GM21515 (cell line): ENCODE data around the gene SLC1A7.

Experiments
- ATAC-seq: cut with Tn5 transposase; IDR thresholded peaks from one replicate; pipeline ENCODE4 v1.9.1; 2021; ENCODE audit not compliant: unreplicated experiment

Gene SLC1A7

DNA sequence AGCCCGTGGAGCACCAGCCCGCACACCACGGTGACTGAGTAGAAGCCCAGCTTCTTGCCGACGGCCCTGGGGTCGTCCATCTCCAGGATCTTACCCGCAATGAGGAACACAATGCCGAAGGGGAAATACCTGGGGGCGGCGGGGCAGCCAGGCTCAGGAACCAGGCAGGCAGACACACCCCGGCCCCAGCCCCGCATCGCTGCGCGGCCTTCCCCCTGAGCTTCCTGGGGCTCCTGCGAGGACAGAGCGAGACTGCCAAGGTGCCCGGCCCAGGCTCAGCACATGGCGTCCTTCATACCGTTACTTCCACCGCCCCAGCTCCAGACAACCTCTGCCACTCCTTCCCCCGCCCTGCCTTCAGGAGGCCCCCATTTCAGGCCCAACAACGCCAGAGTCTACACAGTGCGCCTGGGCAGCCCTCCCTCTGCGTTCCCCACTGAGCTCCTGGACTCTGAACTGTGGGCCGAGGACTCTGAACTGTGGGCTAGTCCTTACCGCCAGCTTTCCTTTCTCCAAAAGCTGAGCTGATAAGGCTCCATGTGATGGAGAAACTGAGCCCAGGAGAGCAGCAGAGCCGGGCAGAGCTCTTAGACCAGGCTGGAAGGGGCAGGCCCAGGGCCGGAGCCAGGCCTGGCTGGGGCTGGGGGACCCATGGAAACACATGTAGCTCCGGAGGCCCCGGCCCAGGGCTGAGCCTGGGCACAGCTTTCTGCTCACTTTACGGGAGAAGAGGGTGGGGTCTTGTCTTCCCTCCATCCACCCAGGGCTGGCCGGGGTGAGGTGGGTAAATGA lies 49.6 kb downstream of the SLC1A7 start:
- ATAC-seq: no peak

DNA sequence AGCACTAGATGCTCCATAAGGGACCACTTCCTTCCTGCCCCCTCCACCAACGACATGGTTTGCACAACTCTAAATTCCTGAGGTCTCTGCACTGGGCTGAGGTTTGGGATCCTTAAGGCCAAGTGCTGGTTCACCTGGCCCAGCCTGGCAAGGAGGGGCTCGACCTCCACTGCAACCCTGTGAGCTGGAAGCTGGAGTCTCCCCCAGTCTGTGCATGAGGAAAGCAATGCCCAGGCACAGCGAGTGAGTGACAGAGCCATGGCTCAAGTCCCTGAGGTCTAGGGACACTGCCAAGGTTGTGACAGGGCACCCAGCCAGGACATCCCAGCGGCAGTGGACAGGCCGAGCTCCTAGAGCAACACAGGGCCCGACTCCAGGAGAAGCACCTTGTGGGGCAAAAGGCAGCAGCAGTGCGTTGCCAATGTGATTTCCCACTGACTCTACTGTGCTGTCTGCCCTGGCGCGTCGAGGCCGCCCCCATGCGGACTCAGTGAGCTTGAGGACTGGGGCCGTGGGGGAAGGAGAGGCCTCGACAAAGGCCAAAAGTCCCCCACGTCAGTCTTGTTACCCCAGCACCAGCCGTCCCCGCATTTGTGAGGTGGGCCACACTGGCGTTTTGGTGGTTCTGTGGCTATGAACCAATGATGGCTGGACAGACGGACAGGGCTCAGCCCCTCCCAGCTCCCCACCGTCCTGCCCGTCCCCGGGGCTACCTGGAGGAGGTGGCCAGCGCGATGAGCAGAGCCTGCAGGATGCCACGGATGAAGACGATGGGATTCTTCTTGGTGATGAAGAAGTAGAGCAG lies 50.4 kb downstream of the SLC1A7 start:
- no peak for ATAC-seq

DNA sequence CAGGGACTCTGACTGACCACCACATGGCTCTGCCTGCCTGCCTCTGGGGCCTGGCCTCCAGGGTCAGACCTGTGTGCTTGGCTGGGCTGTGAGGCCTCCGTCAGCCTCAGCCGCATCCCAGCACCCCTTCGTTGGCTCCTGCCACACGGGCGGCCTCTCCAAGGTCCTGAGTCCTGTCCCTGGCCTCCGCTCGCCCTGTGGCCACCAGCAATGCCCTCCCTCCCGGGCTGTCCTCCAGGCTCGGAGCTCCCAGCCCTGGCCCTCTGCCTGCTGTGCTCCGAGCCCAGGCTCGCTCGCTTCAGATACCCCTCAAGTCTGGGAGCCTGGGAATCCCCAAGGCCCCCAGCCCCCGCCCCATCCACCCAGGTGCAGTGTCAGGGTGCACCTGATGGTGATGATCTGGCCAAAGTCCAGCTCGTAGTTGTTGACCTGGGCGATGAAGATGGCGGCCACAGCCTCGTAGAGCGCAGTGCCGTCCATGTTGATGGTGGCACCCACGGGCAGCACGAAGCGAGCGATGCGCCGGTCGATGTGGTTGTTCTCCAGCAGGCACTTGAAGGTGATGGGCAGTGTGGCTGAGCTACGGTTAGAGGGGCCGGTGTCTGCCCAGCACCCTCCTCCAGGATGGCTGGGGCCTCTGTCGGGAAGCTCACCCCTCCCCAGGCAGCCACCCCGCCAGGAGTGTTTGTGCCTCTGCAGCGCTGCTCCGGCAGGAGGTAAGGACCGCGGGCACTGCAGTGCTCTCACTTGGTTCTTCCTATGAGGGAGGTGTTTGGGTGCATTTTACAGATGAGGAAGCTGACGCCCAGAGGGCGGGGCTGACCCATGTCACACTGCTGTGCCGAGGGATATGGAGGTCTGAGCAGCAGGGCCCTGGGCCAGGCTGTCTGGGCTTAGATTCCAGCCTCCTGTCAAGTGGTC lies 52.0 kb downstream of the SLC1A7 start:
- no peak for ATAC-seq

DNA sequence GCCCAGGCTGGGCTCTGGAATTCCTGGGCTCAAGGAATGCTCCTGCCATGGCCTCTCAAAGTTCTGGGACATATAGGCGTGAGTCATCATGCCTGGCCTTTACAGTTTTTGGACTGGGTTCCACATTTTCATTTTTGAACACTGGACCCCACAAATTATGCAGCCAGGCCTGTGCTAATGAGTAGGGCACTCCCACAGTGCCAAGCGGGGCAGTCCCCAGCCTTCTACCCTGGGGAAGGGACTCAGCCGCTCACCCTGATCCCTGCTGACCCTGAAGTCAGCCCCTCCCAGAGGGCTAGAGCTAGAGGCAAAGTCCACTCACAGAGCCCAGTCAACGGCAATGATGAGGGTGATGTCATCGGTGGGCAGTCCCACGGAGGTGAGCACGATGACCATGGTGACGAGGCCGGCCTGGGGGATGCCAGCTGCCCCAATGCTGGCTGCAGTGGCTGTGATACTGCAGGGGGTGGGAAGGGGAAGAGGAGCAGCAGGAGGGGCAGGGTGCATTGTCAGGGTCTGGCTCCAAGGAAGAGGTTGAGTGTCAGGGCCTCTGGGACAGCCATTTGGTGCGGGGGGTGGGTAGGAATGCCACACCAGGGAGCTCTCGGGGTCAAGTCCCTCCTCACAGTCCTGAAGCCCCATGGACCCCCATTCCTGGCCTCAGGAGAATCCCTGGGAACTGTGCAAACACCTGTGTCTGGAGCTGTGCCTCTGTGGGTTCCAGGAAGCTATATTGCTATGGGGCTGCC lies 52.8 kb downstream of the SLC1A7 start:
- ATAC-seq: no peak

DNA sequence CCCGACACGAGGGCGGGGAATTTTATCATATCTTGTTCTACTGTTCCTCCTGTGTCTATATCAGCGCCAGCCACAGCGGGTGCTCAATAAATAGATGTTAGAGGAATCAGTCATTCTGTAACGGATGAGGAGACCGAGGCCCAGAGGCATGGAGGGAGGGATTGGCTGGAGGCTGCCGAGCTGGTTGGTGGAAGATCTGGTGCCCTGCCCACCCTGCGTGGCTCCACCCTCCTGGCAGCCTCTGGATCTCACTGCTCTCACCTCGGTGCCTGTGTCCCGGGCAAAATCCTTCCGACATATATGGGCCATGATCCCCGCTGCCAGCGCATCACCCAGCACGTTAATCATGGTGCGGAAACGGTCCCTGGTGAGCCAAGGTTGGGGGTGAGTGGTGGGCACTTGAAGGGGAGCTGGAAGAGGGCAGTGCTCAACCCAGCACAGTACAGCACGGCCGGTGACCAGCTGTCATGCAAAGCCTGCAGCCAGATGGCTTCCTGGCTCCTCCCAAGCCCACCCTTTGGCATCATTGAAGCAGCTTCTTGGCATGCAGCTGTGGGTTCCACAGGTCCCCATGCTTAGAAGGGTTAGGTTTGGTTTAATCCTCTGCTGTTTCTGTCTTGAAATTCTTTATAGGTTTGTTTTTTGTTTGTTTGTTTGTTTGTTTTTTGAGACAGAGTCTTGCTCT lies 53.7 kb downstream of the SLC1A7 start:
- ATAC-seq: no peak

DNA sequence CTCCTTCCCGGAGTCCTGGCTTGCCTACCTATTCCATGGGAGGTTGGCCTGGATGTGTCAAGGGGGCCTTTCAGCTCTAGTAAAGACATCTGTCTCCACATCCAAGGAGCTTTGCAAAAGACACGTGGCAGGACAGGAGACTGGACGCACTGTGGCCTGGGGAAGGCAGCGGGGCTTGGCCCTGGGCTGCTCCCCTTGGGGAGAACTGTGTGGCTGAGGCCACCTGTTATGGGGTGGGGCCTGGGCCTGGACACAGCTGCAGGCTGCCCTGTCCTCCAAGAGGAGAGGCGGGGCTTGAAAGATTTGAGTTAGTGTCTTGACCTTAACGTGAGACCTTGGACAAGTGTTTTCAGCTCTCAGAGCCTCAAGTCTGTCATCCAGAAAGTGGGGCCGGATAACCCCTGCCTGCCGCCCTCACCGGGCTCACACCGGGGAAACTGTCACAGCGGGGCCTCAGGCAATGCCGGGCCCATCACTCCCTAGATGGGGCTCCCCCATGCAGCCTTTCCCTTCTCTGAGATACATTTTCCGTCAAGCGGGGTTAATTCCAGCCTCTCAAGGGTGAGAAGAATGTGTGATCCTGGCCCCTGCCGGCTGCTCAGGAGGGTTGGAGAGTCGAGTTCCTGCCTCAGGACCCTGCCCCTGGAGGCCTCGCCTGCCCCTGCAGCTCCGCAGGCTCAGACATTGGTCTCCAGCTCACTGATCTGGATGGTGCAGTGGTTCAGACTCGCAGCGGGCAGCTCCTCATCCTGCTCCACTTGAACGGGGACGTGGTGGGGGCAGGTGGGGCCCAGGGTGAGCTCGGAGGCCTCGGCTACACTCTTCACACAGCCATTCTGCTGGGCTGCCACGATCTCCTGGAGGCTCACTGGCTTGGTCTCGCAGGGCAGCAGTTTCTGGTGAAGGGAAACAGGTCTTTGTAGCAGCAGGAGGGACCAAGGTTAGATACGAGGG lies 54.8 kb downstream of the SLC1A7 start:
- no peak for ATAC-seq

DNA sequence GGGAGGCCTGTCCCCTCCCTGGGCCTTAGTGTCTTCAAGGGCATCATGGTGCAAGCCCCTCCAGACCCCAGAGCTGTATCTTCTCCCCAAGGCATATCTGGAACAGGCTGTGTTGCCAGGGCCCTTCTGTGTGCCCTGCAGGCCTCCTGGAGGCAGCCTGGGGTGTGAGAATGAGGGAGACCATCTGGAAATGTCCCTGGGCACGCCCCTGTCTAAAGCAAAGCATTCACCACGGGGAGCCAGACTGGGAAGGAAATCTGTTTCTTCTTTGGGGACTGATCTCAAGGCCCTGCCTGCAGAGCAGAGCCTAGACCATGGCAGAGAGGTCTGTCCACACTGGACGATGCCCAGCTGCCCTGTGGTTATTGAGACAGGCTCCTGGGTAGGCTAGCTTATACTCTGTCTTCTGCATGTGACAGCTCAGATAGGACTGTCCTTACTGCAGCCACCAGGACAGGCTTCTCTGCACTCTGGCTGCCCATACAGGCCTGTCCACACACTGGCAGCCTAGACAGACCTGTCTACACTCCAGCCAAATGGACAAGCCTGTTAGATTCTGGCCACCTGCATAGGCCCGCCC lies 55.9 kb downstream of the SLC1A7 start:
- ATAC-seq: no peak

DNA sequence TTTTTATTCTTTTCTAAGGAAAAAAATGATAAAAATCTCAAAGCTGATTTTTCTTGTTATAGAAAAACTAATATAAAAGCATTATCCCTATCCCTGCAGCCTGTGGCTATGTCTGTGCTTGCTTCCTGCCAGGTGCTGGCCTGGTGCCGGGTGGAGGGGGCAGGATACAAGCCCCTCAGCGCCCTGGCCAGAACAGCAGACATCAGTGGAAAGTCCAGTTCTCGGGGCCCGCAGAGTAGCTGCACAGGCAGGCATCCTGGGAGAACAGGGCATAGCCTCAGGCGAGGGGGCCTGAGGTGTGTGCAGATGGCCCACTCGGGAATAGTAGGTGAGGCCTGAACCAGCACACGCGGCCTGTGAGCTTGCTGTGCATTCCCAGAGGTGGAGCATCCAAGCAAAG lies 57.0 kb downstream of the SLC1A7 start:
- no peak for ATAC-seq

DNA sequence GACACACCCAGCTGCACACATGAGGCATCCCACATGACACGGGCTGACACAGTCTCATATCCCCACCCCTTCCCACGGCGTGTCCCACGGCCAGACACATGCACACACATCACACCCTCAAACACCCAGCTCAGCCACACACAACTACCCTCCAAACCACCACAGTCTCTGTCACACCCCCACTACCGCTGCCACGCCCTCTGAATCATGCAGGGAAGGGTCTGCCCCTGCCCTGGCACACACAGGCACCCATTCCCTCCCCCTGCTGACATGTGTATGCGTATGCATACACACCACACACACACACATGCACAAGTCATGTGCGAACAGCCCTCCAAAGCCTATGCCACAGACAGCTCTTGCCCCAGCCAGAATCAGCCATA lies 57.9 kb downstream of the SLC1A7 start:
- ATAC-seq: no peak

DNA sequence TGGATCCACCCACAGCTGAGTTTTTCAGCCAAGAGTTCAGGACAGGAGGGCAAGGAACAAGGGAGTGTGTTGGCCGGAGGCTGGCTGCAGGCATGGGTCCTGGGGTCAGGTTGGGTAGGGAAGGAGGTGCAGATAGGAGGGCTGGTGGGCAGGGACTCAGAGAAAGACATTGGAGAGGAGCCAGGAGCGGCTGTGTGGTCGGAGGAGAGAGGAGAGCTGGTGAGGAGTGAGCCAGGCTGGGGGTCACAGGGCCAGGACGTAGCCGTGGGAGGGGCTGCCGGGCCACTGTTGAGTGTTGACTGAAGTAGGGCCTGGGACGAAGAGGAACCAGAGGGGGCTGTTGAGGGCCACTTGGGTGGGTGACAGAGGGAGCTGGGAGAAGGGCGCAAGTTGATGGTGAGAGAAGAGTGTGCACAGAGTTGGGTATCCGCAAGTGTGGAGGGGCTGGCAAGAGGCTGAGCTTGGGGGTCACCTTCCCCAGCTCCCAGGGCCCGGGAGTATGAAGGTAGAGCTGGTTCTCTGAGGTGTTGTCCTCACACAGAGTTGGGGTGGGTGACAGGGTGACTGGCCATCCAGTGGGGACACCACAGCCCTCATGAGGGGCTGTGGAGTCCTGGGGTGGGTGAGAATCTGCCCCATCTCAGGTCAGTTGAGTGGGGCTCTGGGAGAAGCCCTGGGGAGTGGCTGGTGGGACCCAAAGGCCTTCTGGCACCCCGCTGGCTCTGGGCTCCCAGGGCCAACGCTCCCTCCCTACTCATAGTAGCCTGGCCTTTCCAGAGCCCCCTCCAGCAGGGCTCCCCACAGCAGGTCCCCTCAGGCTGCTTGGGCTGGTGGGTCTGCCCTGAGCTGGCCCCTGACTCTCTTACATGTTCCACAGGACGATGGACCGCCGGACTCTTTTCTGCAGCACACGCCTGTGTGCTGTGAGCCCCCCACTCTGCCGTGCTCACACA lies 58.5 kb downstream of the SLC1A7 start:
- no peak for ATAC-seq

DNA sequence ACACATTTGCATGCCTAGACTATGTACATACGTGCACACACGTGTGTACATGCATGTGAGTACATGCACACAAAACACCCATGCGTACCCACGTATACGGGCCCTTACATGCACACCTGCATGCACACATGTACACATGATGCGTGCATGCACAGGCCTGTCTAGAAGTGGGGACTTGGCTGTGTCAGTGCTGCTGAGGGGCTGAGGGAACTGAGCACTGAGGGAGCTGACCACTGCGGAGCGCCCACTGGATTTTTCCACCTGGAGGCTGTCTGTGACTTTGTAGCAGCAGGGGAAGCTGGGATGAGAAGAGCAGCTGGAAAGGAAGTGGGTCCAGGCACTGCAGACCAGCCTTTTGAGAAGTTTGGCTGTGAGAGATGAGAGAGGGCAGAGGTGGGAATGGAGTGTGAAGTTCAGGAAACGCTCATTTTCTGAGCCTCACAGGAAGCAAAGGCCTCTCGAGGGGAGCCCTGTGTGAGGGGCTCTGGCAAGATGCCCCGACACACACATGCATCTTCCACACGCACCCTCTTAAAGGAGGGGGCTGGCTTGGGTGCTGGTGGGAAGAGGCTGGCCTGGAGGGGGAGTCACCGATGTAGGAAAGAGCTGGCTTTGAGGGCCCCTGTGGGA lies 59.5 kb downstream of the SLC1A7 start:
- ATAC-seq: no peak

DNA sequence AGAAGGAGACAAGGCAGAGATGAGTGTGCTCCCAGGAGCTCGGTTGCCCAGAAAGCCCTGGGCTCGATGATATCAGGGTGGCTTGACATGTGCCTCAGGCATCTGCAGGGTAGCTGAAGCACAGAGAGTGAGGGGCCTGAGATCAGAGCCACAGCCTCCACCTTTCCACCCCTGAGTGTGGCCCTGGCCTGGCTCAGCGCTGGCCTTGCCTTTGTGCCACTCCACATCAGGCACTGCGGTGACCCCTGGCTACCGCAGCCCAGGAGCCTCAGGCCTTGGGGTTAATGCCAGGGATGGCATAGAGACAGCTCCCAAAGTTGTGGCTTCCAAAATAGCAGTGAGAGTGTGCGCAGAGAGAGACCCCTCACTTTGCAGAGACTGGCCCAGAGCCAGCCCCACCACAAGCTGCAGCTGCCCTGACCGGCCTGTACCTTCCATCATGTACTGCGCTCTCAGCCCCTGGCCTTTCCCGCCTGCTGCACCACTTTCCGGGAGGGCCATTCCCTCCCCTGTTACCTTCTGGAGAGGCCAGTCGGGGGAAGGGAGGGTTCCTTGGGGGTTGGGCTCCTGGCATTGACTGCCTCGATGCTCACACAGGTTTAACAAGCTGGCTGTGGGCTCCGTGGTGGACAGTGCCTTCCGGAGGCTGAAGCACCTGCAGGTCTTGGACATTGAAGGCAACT lies 60.9 kb downstream of the SLC1A7 start:
- ATAC-seq: no peak

DNA sequence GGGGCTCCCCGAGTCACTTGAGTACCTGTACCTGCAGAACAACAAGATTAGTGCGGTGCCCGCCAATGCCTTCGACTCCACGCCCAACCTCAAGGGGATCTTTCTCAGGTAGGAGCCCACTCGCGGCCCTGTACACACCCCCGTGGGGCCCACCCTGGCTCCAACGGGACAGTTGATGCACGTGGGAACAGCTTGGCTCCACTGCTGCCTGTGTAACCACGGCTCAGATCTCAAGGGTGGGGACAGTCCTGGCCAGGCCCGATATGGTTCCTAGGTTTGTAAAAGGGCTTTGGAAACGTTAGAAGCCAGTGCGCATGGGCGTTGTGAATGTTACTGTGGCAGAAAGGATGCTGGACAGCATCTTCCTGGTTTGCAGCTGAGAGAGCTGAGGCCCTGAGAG lies 61.7 kb downstream of the SLC1A7 start:
- no peak for ATAC-seq

DNA sequence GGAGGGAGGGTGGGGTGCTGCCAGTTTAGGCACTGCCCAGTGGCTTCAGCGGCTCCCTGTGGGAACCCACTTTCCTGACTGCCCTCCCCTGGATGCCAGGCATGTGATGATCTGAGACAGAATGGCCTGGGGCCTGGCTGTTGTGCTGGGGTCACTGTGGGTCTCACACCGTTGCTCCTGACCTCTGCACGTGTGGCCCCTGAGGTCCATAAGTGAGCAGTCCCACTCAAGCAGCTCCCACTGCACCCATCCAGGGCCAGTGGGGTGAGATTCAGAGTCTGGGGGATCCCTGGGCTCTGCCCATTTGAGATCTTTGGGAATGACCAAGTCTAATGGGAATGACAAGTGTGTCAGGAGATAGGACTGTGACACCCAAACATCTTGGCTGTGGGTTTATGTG lies 62.4 kb downstream of the SLC1A7 start:
- ATAC-seq: no peak

DNA sequence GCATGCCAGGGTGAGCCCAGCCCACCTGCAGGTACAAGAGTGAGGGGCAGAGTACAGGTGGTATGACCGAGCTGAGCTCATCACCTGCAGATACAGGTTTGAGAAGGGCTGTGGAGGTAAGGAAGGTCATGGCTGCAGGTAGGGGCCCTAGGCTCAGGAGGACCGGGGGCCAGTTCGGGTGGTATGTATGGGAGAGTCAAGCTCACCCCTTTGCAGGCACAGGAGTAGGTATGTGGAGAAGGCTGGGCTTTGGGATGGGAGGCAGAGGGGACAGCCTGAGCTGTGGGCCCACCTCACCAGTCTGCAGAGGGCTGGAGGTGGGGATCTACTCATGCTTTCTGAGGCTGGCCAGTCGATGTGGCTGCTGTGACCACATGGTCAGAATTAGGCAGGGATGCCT lies 63.2 kb downstream of the SLC1A7 start:
- no peak for ATAC-seq

DNA sequence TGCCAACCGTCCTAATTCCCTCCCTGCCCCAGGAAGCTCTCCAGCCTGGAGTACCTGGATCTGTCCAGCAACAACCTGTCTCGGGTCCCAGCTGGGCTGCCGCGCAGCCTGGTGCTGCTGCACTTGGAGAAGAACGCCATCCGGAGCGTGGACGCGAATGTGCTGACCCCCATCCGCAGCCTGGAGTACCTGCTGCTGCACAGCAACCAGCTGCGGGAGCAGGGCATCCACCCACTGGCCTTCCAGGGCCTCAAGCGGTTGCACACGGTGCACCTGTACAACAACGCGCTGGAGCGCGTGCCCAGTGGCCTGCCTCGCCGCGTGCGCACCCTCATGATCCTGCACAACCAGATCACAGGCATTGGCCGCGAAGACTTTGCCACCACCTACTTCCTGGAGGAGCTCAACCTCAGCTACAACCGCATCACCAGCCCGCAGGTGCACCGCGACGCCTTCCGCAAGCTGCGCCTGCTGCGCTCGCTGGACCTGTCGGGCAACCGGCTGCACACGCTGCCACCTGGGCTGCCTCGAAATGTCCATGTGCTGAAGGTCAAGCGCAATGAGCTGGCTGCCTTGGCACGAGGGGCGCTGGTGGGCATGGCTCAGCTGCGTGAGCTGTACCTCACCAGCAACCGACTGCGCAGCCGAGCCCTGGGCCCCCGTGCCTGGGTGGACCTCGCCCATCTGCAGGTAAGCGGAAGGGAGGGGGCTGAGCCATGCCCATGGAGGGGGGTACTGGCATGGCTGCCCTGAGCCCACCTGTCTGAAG lies 63.9 kb downstream of the SLC1A7 start:
- ATAC-seq: no peak
